ENCODE measurements around the gene PFN3. TPM values are rescaled to one million over a fixed set of nuclear protein-coding genes. Genes with fewer than 3 reads are reported as not detected.

PFN3 gene
- total RNA-seq, 2 experiments from 2014 or later: not detected

DNA sequence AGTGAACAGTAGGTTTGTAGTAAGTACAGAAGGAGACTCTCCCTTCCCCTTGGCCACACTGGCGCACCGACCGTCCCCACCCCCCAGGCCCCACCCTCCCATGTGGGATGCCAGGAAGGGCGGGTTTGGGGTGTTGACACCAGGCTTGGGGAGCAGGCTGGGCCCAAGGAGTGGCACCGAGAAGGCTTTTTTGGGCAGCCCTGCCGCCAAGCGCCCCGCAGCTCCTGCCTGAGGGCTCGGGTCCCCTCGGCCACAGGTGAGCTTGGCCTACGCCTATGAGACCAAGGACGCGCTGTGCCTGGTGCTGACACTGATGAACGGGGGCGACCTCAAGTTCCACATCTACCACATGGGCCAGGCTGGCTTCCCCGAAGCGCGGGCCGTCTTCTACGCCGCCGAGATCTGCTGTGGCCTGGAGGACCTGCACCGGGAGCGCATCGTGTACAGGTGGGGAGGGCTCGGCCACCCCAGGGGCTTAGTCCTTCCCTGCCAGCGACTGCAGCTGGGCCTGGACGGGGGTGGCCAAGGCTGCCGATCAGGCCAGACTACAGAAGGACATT is 33.3 kb upstream of the PFN3 start:
- no peak overlapping the region for H3K4me3 Mint-ChIP-seq
- H3K27me3 Mint-ChIP-seq: no peaks in the 10 kb centered on the region
- peak overlapping the region; percentile 48 for H3K27ac Mint-ChIP-seq
- DNase-seq (peak; percentile 29), ATAC-seq (ENCODE audit: low read depth) (no peak)
- peaks cover 49% of the 10 kb centered on the region for H3K36me3 Mint-ChIP-seq
- POLR2A ChIA-PET: interaction anchor here (1.0 to 10.7 kb wide), 3 partner anchors 8 to 30 kb away, joined by 3 to 312 read pairs (median 145); partner anchors contain the start of gene PRR7
- no peaks in the 10 kb centered on the region for H3K9me3 Mint-ChIP-seq
- peaks cover 48% of the 10 kb centered on the region for H3K4me1 Mint-ChIP-seq

GRCh38 chr5:177432839-177433657 is 32.6 kb upstream of the PFN3 start:
- POLR2A ChIA-PET: interaction anchor here (1.5 to 10.7 kb wide), 5 partner anchors 12 to 61 kb away, joined by 4 to 312 read pairs (median 17); partner anchors contain the start of gene PRR7
- Mint-ChIP-seq H3K27me3 (no peaks in the 10 kb centered on the region), H3K4me3 (peak overlapping the region; percentile 47), H3K27ac (peak overlapping the region; percentile 80), H3K9me3 (no peaks in the 10 kb centered on the region), H3K36me3 (peaks cover 45% of the 10 kb centered on the region), H3K4me1 (peaks cover 47% of the 10 kb centered on the region)
- no peak for ATAC-seq (ENCODE audit: low read depth)
- no peak for DNase-seq

GRCh38 chr5:177432143-177432838 is 31.8 kb upstream of the PFN3 start:
- no peaks in the 10 kb centered on the region for H3K9me3 Mint-ChIP-seq
- H3K36me3 Mint-ChIP-seq: peaks cover 40% of the 10 kb centered on the region
- ATAC-seq (ENCODE audit: low read depth): peak; percentile 7

GRCh38 chr5:177431317-177432142 is 31.1 kb upstream of the PFN3 start:
- ATAC-seq (ENCODE audit: low read depth): peak; percentile 51
- DNase-seq: peak; percentile 81
- Mint-ChIP-seq H3K27ac (peak overlapping the region; percentile 83), H3K4me3 (peak overlapping the region; percentile 94), H3K36me3 (peaks cover 37% of the 10 kb centered on the region), H3K9me3 (no peaks in the 10 kb centered on the region), H3K27me3 (no peaks in the 10 kb centered on the region), H3K4me1 (peaks cover 47% of the 10 kb centered on the region)
- POLR2A ChIA-PET: interaction anchor here (0.5 to 10.7 kb wide), 20 partner anchors 8 to 130 kb away, joined by 3 to 312 read pairs (median 4); partner anchors contain the start of genes PDLIM7, PRELID1, PRR7 and RAB24

More at GRCh38 chr5:177432143-177432838, 31.8 kb upstream of the PFN3 start:
- Mint-ChIP-seq H3K4me1 (peaks cover 48% of the 10 kb centered on the region), H3K4me3 (peak overlapping the region; percentile 94), H3K27me3 (no peaks in the 10 kb centered on the region), H3K27ac (peak overlapping the region; percentile 83)
- DNase-seq: no peak
- POLR2A ChIA-PET: interaction anchor here (0.5 to 10.7 kb wide), 17 partner anchors 9 to 129 kb away, joined by 3 to 312 read pairs (median 5); partner anchors contain the start of genes PDLIM7, PRELID1, PRR7 and RAB24

DNA sequence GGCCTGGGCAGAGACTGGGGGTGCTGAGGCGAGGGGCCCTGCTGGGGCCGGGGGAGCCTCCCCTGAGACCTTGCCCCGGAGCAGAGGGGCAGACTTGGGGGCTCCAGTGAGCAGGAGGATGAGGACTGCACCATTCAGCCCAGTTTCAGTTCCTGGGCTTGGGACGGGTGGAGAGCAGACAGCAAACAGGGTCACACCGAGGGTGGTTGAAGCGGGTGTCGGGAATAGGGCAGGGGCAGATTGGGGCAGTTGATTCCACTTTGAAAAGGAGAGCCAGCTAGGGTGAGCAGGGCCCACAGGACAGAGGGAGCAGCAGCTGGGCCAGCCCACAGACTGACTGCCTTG is 30.5 kb upstream of the PFN3 start:
- ATAC-seq (ENCODE audit: low read depth) (no peak), DNase-seq (no peak)
- peak overlapping the region; percentile 83 for H3K27ac Mint-ChIP-seq
- H3K4me3 Mint-ChIP-seq: peak overlapping the region; percentile 94
- peaks cover 36% of the 10 kb centered on the region for H3K36me3 Mint-ChIP-seq
- H3K9me3 Mint-ChIP-seq: no peaks in the 10 kb centered on the region
- POLR2A ChIA-PET: interaction anchor here (1.0 to 10.7 kb wide), 10 partner anchors 13 to 129 kb away, joined by 3 to 312 read pairs (median 8); partner anchors contain the start of genes PDLIM7 and PRR7
- peaks cover 47% of the 10 kb centered on the region for H3K4me1 Mint-ChIP-seq
- H3K27me3 Mint-ChIP-seq: no peaks in the 10 kb centered on the region

DNA sequence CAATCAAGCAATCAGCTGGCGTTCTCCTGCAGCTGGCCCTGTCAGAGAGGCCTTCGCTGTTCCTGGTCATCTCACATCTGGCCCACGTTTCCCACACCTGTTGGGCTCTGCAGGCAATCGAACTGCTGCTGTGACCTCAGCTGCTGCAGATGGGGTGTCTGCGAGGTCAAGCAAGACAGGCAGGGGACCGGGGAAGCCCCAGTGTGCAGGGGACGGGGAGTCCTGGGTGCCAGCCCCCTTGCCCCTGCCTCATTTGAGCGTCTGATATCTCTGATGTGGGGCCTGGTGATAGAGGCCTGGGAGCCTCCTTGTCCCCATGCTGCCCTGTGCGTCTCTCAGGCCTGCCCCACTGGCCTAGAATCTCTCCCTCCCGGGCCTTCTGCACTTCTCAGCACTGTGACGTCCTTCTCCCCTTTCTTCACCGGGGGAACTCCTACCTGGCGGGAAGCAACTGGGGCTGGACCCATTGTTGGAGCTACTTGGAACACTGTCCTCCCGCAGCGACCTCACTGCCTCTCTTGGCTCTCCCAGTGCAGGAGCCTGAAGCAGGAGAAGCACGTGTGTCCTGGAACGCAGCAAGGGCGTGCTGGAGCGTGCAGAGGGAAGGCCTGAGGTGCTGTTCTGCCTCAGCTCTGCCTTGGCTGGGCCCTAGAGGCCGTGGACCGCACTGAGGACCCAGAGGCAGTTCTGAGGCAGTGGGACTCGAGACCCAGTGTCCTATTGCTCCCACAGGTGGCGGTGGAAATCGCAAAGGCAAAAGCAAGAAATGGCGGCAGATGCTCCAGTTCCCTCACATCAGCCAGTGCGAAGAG is 29.9 kb upstream of the PFN3 start:
- Mint-ChIP-seq H3K27ac (peak overlapping the region; percentile 83), H3K4me1 (peaks cover 51% of the 10 kb centered on the region), H3K9me3 (no peaks in the 10 kb centered on the region), H3K4me3 (peak overlapping the region; percentile 94), H3K36me3 (peaks cover 33% of the 10 kb centered on the region), H3K27me3 (no peaks in the 10 kb centered on the region)
- DNase-seq (no peak), ATAC-seq (ENCODE audit: low read depth) (no peak)
- POLR2A ChIA-PET: interaction anchor here (0.7 to 10.7 kb wide), 9 partner anchors 13 to 811 kb away, joined by 3 to 312 read pairs (median 11); partner anchors contain the start of gene PRR7

- peak; percentile 75 for DNase-seq
- Mint-ChIP-seq H3K27me3 (no peaks in the 10 kb centered on the region), H3K4me3 (peak overlapping the region; percentile 94), H3K9me3 (no peaks in the 10 kb centered on the region), H3K4me1 (peaks cover 54% of the 10 kb centered on the region), H3K27ac (peak overlapping the region; percentile 83), H3K36me3 (peaks cover 28% of the 10 kb centered on the region)
- POLR2A ChIA-PET: interaction anchor here (0.6 to 10.7 kb wide), 16 partner anchors 9 to 1943 kb away, joined by 3 to 312 read pairs (median 4); partner anchors contain the start of genes F12, LMAN2, PRR7 and RNF44
- ATAC-seq (ENCODE audit: low read depth): peak; percentile 3
Observed at GRCh38 chr5:177429248-177430040, 29.0 kb upstream of the PFN3 start.

- Mint-ChIP-seq H3K27ac (peak overlapping the region; percentile 83), H3K9me3 (no peaks in the 10 kb centered on the region), H3K4me1 (peaks cover 54% of the 10 kb centered on the region), H3K36me3 (peaks cover 25% of the 10 kb centered on the region), H3K4me3 (peak overlapping the region; percentile 94), H3K27me3 (no peaks in the 10 kb centered on the region)
- POLR2A ChIA-PET: interaction anchor here (0.6 to 10.7 kb wide), 13 partner anchors 9 to 1942 kb away, joined by 3 to 312 read pairs (median 5); partner anchors contain the start of genes F12, LMAN2, PRR7 and RNF44
- DNase-seq (no peak), ATAC-seq (ENCODE audit: low read depth) (no peak)
Observed at GRCh38 chr5:177428574-177429217, 28.2 kb upstream of the PFN3 start.

DNA sequence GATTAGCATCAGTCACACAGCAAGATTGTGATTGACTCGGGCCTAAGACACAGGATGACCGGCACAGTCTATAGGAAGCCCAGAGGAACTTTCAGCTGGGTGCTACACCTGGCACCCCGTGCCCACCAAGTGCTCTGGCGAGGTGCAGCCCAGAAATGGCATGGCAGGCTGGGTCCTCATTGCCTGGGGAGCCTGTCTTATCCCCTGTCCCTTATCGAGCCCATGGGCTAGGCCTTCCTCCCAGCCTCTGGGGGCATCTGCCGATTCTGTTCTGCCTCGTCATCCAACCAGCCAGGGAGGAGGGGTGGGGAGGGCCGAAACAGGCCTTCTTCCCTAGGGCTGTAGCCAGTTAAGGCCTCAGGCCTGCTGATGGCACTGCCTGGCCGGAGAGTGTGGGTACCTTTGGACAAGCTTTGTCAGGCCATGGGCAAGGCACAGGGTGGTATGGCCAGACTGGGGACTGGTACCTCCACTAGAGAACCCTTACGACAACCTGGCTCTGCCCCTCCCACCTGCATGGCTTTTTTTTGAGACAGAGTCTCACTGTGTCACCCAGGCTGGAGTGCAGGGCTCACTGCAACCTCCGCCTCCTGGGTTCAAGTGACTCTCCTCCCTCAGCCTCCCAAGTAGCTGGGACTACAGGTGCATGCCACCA is 27.6 kb upstream of the PFN3 start:
- H3K36me3 Mint-ChIP-seq: peaks cover 21% of the 10 kb centered on the region
- H3K4me3 Mint-ChIP-seq: peak overlapping the region; percentile 94
- peak; percentile 66 for DNase-seq
- ATAC-seq (ENCODE audit: low read depth): no peak
- no peaks in the 10 kb centered on the region for H3K27me3 Mint-ChIP-seq
- POLR2A ChIA-PET: interaction anchor here (1.0 to 10.7 kb wide), 9 partner anchors 9 to 117 kb away, joined by 3 to 312 read pairs (median 30); partner anchors contain the start of genes F12, MXD3 and PRR7
- H3K27ac Mint-ChIP-seq: peak overlapping the region; percentile 83
- peaks cover 53% of the 10 kb centered on the region for H3K4me1 Mint-ChIP-seq
- no peaks in the 10 kb centered on the region for H3K9me3 Mint-ChIP-seq

DNA sequence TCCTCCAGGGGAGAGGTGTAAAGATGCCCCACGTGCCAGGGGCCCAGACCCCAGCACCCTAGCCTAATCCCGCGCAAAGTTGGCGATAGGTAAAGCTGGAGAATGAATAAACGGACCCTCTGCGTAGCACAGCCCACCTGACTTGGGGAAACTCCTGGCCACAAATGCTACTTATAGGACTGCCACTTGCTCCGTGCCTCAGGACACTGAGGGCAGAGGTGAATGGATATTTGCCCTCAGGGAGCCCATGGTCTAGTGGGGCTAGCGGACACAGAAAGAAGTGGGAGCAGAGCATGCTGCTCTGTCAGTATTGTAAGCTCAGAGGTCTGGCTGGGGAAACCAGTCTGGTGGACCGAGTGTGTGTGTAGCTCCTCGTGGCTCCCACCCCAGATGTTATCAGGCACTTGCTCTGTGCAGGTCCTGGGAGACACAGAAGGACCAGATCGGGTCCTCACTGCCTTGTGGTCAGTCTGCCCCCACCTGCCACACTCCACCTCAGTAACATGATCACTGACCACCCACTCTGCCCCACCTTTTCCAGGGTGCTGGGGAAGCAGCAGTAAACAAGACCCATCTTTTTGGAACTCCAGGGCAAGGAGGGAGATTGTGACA is 26.9 kb upstream of the PFN3 start:
- H3K4me1 Mint-ChIP-seq: peaks cover 52% of the 10 kb centered on the region
- H3K4me3 Mint-ChIP-seq: peak overlapping the region; percentile 94
- no peak for DNase-seq

More for the DNA sequence above, 26.9 kb upstream of the PFN3 start:
- no peak for ATAC-seq (ENCODE audit: low read depth)
- Mint-ChIP-seq H3K36me3 (peaks cover 20% of the 10 kb centered on the region), H3K9me3 (no peaks in the 10 kb centered on the region), H3K27me3 (no peaks in the 10 kb centered on the region), H3K27ac (peak overlapping the region; percentile 83)
- POLR2A ChIA-PET: interaction anchor here (0.9 to 10.7 kb wide), 11 partner anchors 10 to 117 kb away, joined by 3 to 312 read pairs (median 7); partner anchors contain the start of genes F12, MXD3 and PRR7
